HuH-7.5 (cell line): Measurements from ENCODE around the gene AUTS2.

ENCODE experiments used
- DNase-seq: peaks from one replicate; pipeline ENCODE4 v3.0.0; 2011; ENCODE audit warnings: low spot score

Gene AUTS2

DNA sequence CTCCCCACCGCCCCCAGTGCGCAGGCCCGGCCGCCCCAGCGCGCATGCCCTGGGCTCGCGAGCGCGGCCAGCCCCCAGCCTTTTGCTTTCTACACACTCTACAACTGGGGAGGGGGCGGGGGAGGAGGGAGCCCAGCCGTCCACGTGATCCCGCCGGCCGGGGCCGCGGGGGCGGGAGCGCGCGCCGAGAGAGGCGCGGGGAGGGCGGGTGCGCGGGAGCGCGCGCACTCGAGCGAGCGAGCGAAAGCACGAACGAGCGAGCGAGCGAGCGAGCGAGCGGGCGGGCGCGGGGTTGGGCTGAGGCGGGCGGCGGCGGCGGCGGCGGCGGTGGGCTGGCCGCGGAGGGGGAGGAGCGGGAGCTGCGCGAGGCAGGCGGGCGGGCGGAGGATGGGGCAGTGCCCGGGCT lies at the start of gene AUTS2:
Gene AUTS2, plus strand, starts transcription at position 395 of the 406 bp plus-strand sequence. CDS start 1,179 bp downstream, outside the sequence.
- peak; percentile 96 for DNase-seq

DNA sequence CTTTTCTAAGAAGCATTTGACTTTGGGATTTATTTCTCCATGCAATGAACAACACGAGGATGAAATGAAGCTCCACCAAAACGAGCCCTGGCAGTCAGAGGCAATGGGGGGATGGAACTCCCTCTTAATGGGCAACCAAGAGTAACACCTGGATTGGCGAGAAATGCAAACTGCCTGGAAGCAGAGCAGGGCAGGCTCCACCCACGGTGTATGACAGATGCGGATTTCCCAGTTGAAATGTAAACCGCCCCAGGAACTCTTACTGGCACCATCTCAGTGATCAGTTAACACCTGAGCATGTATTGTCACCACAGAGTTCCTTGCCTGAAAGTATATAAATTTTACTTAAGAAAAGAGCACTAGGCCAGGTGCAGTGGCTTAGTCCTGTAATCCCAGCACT lies 47.3 kb upstream of the AUTS2 start:
- DNase-seq, result no peak

DNA sequence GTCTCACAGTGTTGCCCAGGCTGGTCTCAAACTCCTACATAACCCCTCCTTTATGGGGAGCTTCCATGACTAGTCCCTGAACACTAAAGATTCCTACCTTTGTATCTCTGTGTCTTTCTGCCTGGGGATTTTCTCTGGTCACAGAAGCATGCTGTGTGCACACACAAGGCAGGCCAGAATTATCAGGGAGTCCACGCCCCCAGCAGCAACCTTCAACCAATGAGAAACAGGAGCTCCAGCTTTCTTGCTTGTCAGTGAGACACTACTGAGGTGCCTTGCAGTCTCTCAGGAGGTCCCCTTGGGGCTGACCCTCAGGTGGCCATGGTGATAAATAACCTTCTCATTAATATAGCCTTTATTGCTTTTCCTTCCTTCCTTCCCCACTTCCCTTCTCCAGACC lies 45.1 kb upstream of the AUTS2 start:
- DNase-seq, result no peak

DNA sequence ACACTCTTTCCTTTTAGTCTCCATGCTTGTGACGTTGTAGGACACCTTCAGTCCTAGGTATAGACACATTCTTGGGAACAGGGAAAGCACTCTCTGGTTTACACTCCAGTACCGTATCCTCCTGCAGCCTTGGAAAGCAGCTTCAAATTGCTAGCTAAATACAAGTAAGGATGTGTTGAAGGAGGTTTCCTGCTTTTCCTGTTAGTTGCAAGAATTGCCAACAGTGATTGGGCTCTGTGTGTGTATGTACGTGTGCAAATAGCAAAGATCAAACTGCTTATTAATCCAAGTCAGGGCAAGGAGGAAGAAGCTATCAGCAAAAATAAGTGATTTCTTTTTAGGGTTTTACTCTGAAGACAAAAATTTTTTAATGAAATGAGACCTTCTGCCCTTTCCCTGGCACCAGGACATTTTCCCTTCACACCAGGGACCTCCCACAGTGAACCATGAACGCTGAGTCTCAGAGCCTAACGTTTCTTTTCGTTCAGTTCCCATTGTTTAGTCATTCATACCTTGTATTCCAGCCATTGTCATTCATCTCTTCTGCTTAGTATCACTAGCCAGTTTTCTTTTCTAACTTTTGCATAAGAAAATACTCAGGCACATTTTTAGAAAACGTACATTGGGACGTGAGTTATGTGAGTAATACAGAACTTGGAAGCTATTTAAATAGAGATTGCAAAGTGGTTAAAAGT lies 36.9 kb upstream of the AUTS2 start:
- no peak for DNase-seq

DNA sequence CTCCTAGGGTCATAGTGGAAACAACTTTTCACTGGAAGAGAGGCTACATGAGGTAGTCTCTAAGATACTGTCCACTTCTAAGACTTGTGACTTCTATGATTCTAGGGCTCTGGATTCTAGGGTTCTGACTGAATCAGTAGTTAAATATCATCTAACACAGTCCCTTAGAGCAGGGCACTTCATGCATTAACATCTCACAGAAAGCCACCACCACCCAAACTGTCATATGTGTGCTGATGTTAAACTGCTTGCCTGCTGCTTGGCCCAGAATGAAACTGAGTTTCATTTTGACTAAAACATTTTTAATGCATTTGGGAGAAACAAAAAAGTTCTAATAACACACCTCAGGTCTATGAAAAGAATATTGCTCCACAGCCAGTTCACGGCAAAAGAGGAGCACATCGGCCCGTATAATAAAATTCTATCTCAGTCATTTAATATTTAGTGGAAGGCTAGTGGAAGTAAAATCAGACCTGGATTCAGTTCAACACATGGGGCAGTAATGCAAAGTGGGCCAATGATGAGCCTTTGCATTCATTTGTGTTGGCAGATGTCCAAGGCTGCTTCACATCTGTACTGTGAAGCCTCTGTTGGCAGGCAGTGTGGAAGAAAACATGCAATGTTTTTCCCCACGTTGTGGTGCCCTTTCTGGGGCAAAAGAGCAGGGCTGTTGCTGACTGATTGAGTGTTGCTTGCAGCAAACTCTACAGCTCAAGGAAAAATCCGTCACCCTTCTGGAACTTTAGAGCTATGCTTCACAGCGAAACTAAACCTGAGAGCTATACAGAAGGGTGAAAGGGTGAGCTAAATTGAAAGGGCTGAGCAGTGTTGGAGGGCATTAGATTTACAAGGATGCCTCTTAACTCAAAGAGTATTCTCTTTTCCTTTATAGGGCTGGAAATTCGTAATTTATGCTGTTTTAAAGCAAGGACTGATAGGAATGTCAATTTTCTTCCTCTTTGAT lies 33.5 kb upstream of the AUTS2 start:
- DNase-seq, result no peak

DNA sequence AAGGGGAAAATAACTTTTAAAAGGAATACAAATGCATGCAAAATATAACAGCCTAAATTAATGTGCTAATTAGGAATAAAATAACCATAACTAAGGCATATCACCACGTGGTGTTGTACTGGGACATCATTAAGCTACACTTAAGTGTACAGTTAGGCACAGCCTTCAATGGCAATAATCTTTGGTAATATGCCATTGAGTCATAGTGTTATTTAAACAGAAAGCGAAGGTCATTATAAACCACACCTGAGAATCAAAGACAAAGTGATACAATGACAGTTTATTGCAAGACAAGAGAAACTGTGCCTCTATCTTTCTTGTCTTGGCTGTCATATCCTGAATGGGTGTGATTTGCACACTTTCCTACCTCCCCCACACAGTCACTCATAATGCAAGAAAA lies 30.5 kb upstream of the AUTS2 start:
- DNase-seq, result no peak

DNA sequence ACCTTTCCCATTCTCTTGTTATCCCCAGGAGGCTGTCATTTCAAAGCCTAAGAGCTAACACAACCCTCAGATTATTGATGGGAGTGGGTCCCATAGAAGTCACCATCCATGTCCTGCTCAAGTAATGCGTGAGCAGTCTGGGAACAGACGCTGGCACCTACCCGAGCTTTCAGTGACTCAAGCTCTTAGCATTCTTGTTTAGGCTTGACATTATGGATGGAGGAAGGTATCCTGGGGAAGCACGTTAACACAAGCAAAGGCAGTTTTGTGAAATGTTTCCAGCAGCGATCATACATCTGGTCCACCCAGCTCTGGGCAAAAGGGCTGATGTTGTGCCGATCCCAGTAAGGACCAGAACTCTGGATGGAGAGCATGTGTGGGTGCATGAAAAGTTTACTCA lies 30.0 kb upstream of the AUTS2 start:
- DNase-seq, result no peak

DNA sequence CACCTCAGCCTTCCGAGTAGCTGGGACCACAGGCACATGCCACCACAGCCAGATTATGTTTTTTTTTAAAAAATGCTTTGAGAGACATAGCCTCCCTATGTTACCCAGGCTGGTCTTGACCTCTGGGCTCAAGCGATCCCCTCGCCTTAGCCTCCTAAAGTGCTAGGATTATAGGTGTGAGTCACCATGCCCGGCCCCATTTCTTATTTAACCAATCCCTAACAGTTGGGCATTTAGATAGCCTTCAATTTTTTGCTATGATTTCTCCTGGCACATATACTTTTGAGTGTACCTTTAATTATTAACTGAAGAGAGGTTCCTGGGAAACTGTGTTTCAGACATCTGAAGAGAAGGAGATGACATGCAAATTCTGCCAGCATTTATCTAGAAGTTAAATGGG lies 22.6 kb upstream of the AUTS2 start:
- DNase-seq, result no peak

DNA sequence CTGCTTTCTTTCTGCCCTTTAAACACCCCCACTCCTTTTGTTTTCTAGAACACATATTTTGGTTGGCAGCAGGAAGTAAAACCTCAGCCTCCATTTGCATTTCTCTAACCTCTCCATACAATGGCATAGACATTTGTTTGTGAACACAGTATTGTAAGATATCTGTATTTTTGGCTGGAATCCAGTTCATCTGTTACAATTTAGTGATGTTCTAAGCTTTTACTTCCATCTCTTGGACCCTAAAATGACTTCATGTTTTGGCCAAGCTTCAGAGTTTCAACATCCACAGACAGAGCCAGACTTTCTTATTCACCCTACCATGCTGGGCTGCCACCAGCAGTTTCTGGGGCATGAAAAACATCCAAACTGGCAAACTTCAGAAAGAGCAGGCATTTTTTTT lies 21.1 kb upstream of the AUTS2 start:
- DNase-seq, result no peak

DNA sequence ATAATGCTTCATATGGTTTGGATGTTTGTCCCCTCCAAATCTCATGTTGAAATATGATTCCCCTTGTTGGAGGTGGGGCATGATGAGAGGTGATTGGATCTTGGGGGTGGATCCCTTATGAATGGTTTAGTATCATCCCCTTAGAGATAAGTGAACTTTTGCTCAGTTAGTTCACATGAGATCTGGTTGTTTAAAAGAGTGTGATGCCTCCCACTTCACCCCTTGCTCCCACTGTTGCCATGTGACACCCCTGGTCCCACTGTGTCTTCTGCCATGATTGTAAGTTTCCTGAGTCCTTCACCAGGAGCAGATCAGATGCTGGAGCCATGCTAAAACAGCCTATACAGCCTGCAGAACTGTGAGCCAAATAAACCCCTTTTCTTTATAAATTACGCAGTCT lies 13.1 kb upstream of the AUTS2 start:
- DNase-seq, result no peak

DNA sequence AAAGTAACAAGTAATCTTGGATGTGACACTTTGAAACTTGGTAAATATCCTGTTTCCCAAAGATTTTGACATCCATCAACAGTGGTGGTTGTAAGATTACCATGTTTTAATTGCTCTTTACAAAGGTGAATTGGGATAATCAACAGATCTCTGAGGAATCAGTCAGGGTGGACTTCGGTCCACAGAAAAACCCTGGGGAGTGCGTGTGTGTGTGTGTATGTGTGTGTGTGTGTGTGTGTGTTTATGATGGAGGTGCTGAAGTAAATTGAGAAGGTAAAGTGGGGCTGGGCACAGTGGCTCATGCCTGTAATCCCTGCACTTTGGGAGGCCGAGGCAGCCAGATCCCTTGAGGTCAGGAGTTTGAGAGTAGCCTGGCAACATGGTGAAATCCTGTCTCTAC lies 12.0 kb upstream of the AUTS2 start:
- DNase-seq, result no peak

DNA sequence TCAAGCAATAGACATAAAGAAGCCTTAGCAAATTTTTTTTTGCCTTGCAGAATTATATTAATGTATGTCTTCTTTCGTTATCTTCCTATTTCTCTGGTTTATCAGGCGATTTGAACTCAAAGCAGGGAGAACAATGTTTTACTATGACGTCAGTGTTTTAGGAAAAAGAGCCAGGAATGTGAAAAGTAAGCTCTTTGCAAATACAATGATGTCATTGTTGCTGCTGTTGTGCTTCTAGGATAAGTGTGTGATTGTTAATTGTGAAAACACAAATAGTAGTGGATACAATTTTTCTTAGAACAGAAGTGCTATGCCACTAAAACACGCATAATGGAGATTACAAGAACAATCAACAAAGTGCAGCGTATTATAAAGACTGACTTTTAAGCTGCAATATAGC lies 9.5 kb upstream of the AUTS2 start:
- DNase-seq, result no peak

DNA sequence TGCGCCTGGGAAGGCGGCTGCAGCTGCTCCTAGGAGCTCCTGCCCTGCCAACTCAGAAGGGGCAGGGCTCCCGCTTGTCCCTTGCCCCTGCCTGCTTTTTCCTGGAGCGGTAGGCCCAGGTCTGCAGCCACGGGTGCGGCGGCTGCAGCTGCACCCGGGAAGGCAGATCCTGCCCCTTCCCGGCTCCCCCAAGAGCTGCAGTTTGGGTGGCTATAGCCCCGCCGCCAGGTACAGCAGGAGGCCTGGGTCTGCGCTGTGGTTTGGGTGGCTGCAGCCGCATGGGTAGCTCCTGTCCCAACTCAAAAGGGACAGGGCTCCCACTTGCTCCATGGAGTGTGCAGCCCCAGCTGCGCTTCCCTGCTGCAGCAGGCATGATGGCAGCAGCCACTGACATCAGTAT lies 6.5 kb upstream of the AUTS2 start:
- DNase-seq, result no peak

DNA sequence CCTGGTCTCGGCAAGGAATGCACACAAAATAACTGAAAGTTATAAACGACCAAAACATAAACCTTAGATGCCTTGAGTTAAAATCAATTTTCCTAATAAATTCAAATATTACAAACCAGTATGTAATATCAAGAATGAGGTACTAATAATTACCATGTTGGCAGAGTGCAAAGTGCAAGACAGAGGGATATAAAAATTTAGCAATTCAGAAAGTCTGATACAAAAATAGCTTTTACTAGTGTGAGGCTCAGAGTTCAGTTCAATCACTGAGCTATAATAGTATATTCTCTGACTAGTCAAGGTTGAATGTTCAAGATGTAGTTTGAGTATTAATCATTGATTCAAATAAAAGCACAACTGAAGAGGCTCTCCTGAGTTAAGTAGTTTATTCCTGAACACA lies 4.8 kb upstream of the AUTS2 start:
- DNase-seq, result no peak

DNA sequence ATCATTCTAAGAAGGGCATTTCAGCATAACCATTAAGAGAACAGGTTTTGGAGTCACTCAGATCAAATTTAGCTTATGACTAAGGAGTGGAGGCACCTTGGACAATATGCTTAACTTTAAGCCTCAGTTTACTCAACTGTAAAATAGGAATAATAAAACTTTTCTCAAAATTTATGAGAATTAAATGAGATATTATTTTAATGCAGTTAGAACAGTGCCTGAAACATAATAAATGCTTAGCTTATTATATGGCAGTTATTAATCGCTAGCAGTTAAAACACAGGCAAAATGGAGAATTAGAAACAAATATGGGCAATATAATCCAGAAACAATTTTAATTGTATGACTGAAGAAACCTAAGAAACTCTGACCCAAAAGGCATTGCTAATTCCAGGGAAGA lies 2.9 kb upstream of the AUTS2 start:
- no peak for DNase-seq

DNA sequence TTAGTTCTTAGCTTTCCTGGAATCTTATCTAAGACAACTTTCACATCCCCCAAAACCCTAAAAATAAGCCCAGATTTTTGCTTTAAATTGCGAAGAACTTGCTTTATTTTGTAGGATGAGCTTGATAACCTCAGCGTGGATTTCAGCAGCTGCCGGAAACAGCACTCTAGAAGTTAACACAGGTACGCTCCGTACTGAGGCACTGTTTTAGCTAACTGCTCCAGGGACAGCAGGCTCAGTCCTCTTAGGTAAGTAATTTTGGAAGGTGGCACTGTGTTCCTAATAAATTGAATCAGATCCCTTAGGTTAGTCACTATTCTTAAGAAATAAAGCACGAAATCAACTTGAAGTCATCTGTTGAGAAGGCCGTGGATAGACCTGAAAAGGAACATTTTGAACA lies 2.2 kb upstream of the AUTS2 start:
- DNase-seq, result no peak

DNA sequence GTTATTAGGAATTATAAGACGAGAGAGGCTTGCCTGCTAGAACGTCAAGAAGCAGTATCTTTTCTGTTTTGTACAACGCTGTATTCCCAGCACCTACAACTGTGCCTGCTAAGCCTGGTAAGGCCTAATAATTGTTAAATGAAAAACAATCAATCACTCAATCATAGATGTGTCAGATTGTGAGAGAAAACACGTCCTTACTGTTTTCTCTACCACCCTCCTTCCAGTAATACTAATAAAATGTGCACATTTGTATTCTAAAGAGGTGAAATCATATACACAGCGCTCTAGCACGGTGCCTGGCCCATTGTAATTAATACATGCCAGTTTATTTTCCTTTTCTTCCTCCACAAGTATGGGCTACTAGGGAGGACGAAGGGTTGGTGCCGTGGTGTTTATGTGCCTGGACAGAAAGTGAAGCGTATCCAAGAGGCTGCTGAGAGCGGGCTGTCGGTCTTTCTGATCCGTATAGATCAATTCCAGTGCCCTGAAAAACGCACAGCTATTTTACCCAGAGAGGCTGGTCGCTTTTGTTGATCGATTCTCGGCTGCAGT lies 1.5 kb upstream of the AUTS2 start:
- DNase-seq, result peak; percentile 30

DNA sequence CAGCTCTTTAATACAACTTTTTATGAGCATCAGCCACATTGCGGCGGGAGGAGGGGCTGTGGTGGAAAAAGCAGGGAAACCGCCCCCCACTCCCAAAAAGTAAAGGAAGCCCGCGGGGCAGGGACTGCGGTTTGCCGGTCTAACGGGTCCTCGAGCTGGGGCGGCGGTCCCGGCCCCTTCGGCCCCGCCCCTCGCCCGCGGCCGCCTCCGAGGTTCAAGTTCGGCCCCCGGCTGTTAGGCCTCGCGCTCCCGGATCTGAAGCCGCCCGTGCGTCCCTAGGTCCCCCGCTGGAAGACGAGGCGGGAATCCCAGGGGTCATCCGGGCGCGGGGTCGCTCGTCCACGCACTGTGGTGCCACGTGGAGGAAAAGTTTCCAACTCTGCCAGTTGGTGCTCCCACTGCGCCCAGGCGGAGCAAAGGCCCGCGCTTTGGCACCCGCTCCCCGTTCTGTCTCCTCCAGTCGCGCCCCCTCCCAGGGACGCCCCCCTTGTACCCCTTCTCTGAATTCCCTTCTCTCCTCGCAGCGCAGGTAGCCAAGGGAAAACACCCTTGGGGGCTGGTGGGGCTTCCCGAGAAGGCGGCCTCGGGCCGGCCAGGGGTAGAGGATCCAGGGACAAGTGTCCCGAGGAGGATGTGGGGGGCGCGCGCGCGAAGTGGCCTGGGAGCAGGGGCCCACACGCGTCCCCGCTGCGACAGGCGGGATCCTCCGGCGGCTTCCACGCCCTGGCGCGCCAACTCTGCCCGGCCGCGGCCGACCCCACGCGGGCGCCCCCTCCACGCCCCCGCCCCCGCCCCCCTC lies 798 bp upstream of the AUTS2 start:
- DNase-seq, result peak; percentile 55

DNA sequence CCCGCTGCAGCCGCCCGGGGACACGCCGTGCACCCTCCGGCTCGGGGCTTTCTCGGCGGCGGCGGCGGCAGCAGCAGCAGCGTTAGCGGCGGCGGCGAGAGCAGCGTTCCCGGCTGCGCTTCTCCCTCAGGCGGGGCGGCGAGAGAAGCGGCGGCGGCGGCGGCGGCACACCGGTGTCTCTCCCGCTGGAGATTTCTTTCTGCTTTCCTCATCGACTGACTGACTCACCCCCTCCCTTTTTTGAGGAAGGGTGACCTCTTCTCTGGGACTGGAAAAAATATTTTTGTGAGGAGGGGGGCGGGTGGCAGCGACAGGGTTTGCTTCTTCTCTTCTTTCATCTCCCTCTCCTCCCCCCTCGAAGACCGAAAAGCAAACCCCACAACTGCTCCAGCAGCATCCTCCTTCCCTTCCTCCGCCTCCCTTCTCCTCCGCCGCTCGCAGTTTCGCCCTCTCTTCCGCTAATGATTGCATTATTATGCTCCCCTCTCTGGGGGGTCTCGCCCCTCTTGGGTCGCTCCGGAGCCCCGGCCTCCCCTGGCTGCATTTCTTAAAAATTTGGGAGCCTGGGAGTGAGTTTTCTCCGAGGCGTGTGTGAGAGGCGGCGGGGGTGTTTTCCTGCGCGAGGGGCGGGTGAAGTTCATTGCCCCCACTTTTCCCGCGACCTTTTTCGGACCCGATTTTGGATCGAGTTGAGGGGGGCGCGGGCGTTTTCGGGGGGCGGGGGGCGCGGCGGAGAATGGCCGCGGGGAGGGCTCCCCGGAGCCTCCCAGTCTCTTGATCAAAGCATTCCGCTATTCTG lies 411 bp downstream of the AUTS2 start:
- no peak for DNase-seq

DNA sequence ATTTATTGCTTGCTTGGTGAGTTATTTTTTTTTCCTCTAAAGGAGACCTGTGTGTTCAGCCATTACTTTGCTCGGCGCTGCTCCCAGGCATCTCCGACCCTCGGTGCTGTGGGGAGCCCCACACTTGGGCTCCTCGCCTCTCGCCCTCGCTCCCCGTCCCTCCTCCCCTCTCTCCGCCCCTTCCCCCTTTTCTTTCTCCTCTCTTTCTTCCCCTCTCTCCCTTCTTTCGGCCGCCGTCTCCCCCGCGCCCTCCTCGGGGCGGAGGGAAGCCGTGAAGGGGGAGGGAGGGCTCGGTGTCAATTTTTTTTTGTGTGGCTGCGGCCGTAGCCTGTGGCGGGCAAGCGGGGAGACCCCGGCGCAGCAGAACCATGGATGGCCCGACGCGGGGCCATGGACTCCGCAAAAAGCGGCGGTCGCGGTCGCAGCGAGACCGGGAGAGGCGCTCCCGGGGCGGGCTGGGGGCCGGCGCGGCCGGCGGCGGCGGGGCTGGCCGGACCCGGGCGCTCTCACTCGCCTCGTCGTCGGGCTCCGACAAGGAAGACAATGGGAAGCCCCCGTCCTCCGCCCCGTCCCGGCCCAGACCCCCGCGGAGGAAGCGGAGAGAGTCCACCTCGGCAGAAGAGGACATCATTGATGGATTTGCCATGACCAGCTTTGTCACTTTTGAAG lies 1.1 kb downstream of the AUTS2 start:
- peak; percentile 72 for DNase-seq
